Measurements from ENCODE around the gene NHLRC4. TPM values are rescaled to one million over a fixed set of nuclear protein-coding genes. Genes with fewer than 3 reads are reported as not detected.

Gene NHLRC4
- total and polyA plus RNA-seq, 3 donors from 2014 or later = 3.0 to 4.5 (median 4.5) TPM

DNA sequence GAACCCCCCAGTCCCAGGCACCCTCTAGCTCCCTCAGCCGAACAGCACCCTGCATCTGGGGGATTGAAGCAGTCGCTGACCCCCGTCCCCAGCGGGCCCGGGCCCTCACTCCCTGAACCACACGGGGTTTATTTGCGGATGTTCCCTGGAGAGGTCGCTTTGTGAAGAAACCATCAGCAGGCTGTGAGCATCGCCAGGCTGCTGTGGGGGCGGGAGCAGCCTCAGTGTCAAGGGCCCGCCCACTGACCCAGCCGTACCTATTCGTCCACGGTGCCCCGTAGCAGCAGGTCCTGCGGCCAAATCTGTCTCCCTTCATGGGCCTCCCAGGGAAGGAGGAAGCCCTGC lies 16.6 kb downstream of the NHLRC4 start:
- H3K27me3 ChIP-seq = no peaks in the 10 kb centered on the region
- no peak overlapping the region for H3K27ac ChIP-seq
- TF ChIP-seq, protein P1, sequence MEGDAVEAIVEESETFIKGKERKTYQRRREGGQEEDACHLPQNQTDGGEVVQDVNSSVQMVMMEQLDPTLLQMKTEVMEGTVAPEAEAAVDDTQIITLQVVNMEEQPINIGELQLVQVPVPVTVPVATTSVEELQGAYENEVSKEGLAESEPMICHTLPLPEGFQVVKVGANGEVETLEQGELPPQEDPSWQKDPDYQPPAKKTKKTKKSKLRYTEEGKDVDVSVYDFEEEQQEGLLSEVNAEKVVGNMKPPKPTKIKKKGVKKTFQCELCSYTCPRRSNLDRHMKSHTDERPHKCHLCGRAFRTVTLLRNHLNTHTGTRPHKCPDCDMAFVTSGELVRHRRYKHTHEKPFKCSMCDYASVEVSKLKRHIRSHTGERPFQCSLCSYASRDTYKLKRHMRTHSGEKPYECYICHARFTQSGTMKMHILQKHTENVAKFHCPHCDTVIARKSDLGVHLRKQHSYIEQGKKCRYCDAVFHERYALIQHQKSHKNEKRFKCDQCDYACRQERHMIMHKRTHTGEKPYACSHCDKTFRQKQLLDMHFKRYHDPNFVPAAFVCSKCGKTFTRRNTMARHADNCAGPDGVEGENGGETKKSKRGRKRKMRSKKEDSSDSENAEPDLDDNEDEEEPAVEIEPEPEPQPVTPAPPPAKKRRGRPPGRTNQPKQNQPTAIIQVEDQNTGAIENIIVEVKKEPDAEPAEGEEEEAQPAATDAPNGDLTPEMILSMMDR (IDR thresholded peaks at IDR 0.05) = no peak
- TF ChIP-seq POLR2A (IDR thresholded peaks at IDR 0.05) = no peak
- H3K4me1 ChIP-seq = peaks cover 13% of the 10 kb centered on the region
- 43 to 60% methylated on average over 4 to 16 of the region's 16 CpGs for WGBS, 2 donors
- intact Hi-C loops (cut with DNase I; ENCODE audit: low total_unique reads) = loop anchor here (10.0 kb wide), 2 partner anchors 51 to 81 kb away; partner anchors contain the start of genes METTL26, RHOT2 and WFIKKN1
- DNase-seq = no peak
- H3K4me3 ChIP-seq = no peak overlapping the region
- no peaks in the 10 kb centered on the region for H3K9me3 ChIP-seq
- no peaks in the 10 kb centered on the region for H3K36me3 ChIP-seq (ENCODE audit: low read depth, missing control alignments)

DNA sequence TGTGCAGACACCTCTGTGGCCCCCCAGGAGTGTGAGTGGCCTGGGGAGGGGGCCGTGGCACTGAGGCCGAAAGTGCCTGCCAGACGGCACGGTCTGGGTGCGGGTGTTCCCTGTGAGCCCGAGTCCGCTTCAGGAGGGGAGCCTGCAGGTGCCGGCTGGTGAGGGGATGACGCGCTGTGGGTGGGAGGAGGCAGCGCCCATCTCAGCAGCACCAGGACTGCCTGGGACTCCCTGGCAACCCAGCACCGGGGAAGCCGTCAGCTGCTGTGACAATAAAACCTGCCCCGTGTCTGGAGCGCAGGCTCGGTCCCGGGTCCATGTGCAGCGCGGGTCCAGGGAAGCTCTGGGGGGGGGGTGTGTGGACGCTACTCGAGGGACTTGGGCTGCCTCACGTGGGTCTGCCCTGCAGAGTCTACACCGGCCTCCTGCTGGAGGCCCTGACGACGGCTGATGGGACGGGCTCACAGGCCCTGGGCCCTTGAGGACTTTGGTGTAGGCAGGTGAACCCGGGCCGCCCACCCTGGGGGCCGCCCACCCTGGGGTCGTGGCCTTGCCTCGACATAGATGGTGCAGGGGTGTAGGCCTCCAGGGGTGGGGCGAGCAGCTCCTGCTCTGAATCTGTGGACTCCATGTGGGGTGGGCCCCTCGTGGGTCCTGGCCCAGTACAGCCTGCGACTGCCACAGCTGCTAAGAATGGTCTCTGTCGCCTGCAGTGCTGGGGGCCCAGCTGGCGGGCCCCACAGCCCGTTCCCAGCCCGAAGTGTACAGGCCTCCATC lies 17.2 kb downstream of the NHLRC4 start:
- H3K27ac ChIP-seq = no peak overlapping the region
- intact Hi-C loops (cut with DNase I; ENCODE audit: low total_unique reads) = loop anchor here (10.0 kb wide), 2 partner anchors 51 to 81 kb away; partner anchors contain the start of genes METTL26, RHOT2 and WFIKKN1
- no peak overlapping the region for H3K4me3 ChIP-seq
- no peaks in the 10 kb centered on the region for H3K27me3 ChIP-seq
- no peak for DNase-seq
- 72 to 80% methylated on average over 4 to 31 of the region's 38 CpGs for WGBS, 2 donors
- TF ChIP-seq POLR2A (IDR thresholded peaks at IDR 0.05) = no peak
- TF ChIP-seq, protein P1 (IDR thresholded peaks at IDR 0.05) = no peak
- H3K36me3 ChIP-seq (ENCODE audit: low read depth, missing control alignments) = no peaks in the 10 kb centered on the region
- peaks cover 13% of the 10 kb centered on the region for H3K4me1 ChIP-seq
- H3K9me3 ChIP-seq = no peaks in the 10 kb centered on the region

DNA sequence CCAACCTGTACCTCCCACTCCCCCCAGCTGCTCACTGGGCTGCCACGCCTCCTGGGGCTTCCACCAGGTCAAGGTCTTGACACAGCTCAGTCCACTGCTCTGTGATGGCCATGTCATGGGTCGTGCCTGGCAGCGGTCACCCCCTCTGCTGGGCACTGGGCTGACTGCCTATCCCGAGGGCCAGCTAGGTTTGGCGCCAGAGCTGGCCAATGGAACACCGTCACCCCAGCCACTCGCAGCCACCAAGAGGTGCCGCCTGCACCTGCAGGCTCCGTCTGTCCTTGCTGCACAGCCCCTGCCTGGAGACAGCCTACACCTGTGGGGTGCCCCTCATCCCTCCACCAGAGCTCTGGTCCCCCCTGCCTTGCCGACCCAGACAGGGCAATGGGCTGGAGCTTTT lies 18.5 kb downstream of the NHLRC4 start:
- Histone ChIP-seq H3K4me1 (peaks cover 13% of the 10 kb centered on the region), H3K36me3 (ENCODE audit: low read depth, missing control alignments) (no peaks in the 10 kb centered on the region), H3K27me3 (no peaks in the 10 kb centered on the region), H3K9me3 (no peaks in the 10 kb centered on the region), H3K4me3 (no peak overlapping the region), H3K27ac (no peak overlapping the region)
- DNase-seq = no peak
- TF ChIP-seq, protein P1 (IDR thresholded peaks at IDR 0.05) = no peak
- TF ChIP-seq POLR2A (IDR thresholded peaks at IDR 0.05) = no peak
- intact Hi-C loops (cut with DNase I; ENCODE audit: low total_unique reads) = loop anchor here (10.0 kb wide), 2 partner anchors 49 to 79 kb away; partner anchors contain the start of genes METTL26, RHOT2 and WFIKKN1
- WGBS, 2 donors = 36 to 43% methylated on average over 9 of the region's 10 CpGs

DNA sequence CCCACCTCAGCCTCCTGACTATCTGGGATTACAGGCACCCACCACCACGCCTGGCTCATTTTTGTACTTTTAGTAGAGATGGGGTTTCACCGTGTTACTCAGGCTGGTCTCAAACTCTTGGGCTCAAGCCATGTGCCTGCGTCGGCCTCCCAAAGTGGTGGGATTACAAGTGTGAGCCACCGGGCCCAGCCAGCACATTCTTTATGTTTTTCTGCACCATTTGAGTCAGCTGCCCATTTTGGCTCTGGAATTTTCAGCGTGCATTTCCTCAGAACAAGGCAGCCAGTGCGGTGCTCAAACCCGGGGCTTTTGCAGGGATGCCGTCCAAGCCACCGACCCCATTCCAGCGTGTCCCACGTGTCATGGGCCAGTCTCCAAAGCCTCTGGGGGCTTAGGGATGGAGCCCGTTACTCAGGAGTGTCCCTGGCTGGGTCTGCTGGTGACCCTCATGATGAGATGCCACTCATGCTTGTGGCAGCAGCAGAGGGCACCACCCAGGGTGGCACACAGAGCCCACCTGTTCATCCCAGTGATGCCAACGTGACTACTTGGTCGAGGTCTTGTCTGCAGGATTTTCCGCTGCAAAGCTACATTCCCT lies 19.3 kb downstream of the NHLRC4 start:
- DNase-seq = no peak
- WGBS, 2 donors = 46 to 58% methylated on average over 8 to 16 of the region's 16 CpGs
- H3K4me3 ChIP-seq = no peak overlapping the region
- H3K27me3 ChIP-seq = no peaks in the 10 kb centered on the region
- no peaks in the 10 kb centered on the region for H3K36me3 ChIP-seq (ENCODE audit: low read depth, missing control alignments)
- intact Hi-C loops (cut with DNase I; ENCODE audit: low total_unique reads) = loop anchor here (10.0 kb wide), 2 partner anchors 49 to 79 kb away; partner anchors contain the start of genes METTL26, RHOT2 and WFIKKN1
- no peak for TF ChIP-seq POLR2A (IDR thresholded peaks at IDR 0.05)
- H3K4me1 ChIP-seq = peaks cover 19% of the 10 kb centered on the region
- H3K9me3 ChIP-seq = no peaks in the 10 kb centered on the region
- no peak overlapping the region for H3K27ac ChIP-seq
